GM12801 (cell line): Measurements from ENCODE around the gene MOV10L1.

Source experiments
- TF ChIP-seq, protein P1 (sequence below): IDR thresholded peaks from one replicate; pipeline ENCODE4 v1.5.1; 2011; ENCODE audit warnings: control low read depth; ENCODE audit not compliant: insufficient read length; ENCODE audit errors: extremely low read depth

Gene MOV10L1

DNA sequence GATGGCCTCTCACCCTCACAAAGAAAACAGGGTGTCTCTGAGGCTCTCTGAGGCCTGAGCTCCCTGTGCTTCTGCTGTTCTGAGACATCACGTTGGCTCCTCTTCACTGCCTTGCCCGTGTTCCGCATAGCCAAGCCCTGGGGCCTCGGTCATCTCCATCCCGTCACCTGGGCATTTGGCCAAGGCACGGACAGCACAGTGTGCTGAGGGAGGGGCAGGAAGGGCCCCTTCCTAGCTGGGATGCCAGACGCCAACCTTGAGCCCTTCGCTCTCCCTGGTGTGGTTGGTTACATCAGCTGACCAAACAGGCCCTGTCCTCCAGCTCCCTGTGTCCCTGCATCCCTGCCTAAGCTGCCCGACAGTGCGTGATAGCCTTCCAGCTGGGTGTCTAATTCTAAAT, 25.9 kb downstream of the MOV10L1 start:
- TF ChIP-seq, protein P1, sequence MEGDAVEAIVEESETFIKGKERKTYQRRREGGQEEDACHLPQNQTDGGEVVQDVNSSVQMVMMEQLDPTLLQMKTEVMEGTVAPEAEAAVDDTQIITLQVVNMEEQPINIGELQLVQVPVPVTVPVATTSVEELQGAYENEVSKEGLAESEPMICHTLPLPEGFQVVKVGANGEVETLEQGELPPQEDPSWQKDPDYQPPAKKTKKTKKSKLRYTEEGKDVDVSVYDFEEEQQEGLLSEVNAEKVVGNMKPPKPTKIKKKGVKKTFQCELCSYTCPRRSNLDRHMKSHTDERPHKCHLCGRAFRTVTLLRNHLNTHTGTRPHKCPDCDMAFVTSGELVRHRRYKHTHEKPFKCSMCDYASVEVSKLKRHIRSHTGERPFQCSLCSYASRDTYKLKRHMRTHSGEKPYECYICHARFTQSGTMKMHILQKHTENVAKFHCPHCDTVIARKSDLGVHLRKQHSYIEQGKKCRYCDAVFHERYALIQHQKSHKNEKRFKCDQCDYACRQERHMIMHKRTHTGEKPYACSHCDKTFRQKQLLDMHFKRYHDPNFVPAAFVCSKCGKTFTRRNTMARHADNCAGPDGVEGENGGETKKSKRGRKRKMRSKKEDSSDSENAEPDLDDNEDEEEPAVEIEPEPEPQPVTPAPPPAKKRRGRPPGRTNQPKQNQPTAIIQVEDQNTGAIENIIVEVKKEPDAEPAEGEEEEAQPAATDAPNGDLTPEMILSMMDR = no peak

DNA sequence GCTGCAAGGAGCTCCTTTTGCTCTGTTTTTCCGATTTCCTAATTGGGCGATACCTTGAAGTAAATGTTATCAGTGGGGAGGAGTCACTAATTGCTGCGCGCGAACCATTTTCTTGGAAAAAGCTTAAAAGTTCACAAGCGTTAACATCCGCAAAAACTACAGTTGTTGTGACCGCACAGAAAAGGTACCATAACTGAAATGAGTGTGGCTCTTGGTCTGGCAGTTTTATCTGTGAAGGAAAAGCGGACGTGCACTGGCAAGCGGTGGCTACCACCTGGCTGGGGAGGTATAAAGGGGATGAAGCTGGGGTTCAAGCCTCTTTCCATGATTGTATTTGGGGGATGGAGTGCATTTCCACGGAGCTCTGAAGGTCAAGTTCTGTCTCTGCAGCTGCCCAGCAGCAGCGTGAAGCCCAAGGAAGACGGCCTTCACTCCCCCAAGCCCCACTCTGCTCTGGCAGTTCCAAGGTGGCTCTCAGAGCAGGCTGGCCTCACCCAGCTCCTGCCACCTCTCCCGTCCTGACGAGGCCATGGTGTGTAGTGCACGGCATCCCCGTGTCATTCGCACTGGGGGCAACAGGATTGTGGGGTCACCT, 27.5 kb downstream of the MOV10L1 start:
- TF ChIP-seq, protein P1 = no peak

DNA sequence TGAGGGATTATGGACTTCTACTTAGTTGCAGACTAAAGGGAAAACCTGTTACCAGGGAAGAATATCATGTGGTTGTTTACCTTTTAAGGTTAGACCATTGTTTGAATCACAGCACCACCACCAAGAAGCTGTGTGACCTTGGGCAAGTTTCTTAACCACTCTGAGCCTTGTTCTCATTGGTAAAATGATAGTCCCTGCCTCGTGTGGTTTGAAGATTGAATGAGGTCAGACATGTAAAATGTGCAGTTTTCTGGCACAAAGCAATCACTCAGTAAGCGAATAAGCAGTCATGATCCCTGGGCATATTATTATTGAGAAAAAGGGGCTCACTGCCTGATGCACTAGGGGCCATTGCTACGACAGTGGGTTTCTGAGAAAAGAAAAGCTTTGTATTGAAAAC, 28.3 kb downstream of the MOV10L1 start:
- TF ChIP-seq, protein P1 = no peak

DNA sequence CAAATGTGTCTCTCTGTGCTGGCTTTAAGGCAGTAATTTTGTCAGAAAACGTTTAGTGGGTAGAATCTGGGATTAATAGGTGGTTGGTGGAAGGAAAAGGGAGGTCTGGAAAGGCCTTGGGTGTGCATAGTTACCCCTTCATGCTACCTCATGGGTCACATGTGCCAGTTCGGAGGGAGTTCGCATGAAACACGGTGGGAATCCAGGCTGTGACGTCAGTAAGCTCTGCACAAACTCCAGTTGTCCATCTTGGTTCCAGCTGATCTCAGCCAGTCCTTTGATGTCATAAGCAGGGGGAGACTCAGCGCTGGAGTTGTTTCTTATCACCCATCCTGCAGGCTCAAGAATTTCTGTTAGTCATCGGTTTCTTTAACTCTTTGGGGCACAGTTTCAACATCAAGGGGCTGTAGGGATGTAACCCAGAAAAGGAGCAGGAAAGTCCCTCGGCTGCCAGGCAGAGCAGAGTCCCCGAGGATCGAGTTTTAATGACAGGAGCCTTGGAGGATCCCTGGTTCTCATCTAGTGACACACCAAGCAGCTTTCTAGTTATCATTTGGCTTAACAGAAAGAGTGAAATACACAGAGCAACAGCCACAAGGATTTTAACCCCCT, 28.9 kb downstream of the MOV10L1 start:
- TF ChIP-seq, protein P1 = no peak

DNA sequence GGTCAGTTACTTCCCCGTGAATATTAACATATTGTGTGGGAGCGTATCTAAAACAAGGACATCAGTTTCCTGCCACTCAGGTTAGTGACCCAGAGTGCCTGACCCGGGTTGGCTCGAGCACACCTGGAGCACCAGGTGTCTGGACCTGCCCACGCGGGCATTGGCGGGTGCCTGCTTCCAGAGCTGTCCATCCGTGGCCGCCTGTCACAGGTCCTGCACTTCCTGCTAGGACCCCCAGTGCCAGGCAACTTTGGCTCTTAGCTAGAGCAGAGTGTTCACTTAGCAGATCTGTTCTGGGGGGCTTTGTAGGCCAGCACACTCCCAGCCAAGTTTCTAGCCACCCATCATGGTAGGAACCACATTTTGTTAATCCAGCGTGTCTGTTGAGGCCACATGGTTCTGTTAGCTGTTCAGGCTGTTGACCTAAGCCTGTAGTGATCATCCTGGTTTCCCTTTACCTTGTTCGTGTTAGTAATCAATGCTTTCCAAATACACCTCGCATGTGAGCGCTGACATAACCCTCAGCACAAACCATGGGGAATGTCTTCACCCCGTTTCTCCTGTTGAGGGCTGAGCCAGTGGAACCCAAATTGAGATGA, 29.5 kb downstream of the MOV10L1 start:
- TF ChIP-seq, protein P1 = no peak

DNA sequence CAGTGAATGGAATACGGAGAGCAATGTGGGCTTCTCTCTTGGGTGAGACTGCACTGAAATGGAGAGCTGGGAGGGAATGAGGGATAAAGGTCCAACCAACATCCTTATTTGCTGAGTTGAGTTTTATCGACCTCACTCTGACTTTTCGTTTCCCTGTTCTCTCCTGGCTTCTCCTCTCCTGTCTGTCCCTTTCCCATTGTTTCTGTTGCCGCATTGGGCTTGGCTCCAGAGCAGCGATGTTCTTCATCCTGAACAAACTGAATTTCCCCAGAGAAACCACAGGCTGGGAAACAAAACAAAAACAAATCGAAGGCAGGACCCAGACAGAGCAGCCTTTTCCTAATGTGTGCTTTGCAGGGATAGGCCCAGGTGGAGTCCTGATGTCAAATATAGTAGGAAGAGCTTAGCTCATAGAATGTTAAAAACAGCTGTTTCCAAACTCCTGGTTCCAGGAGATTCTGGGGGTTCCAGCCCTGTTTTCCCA, 30.0 kb downstream of the MOV10L1 start:
- TF ChIP-seq, protein P1 = no peak

DNA sequence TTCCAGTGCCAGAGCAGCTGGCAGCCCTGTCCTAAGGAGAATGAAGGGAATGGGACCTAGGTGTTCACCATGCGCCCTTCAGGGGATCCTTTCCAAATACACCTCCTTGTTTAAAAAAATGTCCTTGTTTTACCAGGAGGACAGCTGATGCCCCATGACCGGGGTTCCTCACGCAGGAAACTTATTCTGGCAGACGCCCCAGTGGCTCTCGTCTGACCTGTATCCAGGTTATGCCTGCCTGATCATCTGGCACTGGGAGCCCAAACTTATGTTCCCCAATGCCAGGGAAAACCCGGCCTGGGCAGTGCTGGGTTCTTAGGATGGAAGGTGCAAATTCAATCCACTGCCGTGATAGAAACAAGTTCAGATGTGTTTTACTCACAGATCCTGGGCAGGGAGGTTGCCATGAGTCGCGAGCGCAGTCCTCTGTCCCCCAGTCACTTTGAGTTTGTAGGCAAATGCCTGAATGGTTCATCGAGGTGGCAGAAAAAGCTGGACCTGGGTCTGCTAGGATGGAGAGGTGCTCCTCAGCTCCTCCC, 31.5 kb downstream of the MOV10L1 start:
- TF ChIP-seq, protein P1 = no peak
